CD14-positive monocyte (primary cell): Measurements from ENCODE around the gene SP6. TPM values are rescaled to one million over a fixed set of nuclear protein-coding genes. Genes with fewer than 3 reads are reported as not detected.

Source experiments
- DNase-seq, 3 donors: peaks; one replicate each; pipeline ENCODE4 v3.0.0-alpha.2; 2011 to 2022
- H2AFZ ChIP-seq: 2 replicates; pipeline ENCODE4 v1.6.0; 2012; ENCODE audit warnings: mild to moderate bottlenecking, low read depth, low read length, inconsistent platforms; ENCODE audit not compliant: insufficient read depth, poor library complexity, severe bottlenecking
- H3K27ac ChIP-seq, 2 donors: 1 replicate in 1 of 2; 2 replicates in 1 of 2; pipeline ENCODE4 v1.5.1; 2012 to 2013; ENCODE audit warnings: low read length in 2 of 2, control low read depth in 1 of 2, inconsistent platforms in 1 of 2, low read depth in 1 of 2, mild to moderate bottlenecking in 1 of 2
- H3K27me3 ChIP-seq, 2 donors: one replicate each; pipeline versions ENCODE4 v1.6.0 to v1.6.1; 2011 to 2013; ENCODE audit warnings: low read length in 2 of 2; ENCODE audit not compliant: control insufficient read depth in 2 of 2, insufficient read depth in 2 of 2
- H3K36me3 ChIP-seq, 2 donors: replicated peaks in 1 of 2; 1 replicate in 1 of 2; 2 replicates in 1 of 2; pipeline versions ENCODE4 v1.5.1 to v1.6.1; 2012 to 2013; ENCODE audit warnings: low read length in 2 of 2, control low read depth in 1 of 2, inconsistent platforms in 1 of 2, mild to moderate bottlenecking in 1 of 2; ENCODE audit not compliant: insufficient read depth in 2 of 2, control insufficient read depth in 1 of 2
- H3K4me1 ChIP-seq, 2 donors: 1 replicate in 1 of 2; 2 replicates in 1 of 2; pipeline versions ENCODE4 v1.5.1 to v1.6.1; 2012 to 2013; ENCODE audit warnings: low read length in 2 of 2, control low read depth in 1 of 2, inconsistent platforms in 1 of 2, mild to moderate bottlenecking in 1 of 2, moderate library complexity in 1 of 2; ENCODE audit not compliant: insufficient read depth in 2 of 2, control insufficient read depth in 1 of 2
- H3K4me2 ChIP-seq: replicated peaks from 2 replicates; pipeline ENCODE3; 2012; ENCODE audit warnings: low read length, moderate library complexity, mild to moderate bottlenecking; ENCODE audit not compliant: poor library complexity, severe bottlenecking; ENCODE audit errors: extremely low read depth
- H3K4me3 ChIP-seq, 3 experiments: fragments of 200-600 bp in 1 of 3; sonication (generic) in 1 of 3; replicated peaks in 1 of 3; 1 replicate in 2 of 3; 2 replicates in 1 of 3; pipeline ENCODE4 v1.5.1; 2011 to 2013; ENCODE audit warnings: low read length in 3 of 3, mild to moderate bottlenecking in 3 of 3, control low read depth in 2 of 3, low read depth in 2 of 3, inconsistent platforms in 1 of 3, moderate library complexity in 1 of 3
- H3K79me2 ChIP-seq: 2 replicates; pipeline ENCODE4 v1.6.0; 2012; ENCODE audit warnings: mild to moderate bottlenecking, control low read depth, inconsistent platforms, low read length, moderate library complexity; ENCODE audit not compliant: insufficient read depth
- H3K9ac ChIP-seq: 2 replicates; pipeline ENCODE4 v1.6.0; 2017; ENCODE audit warnings: low read length, mild to moderate bottlenecking; ENCODE audit not compliant: insufficient read depth, poor library complexity, severe bottlenecking
- H3K9me3 ChIP-seq, 2 donors: replicated peaks in 1 of 2; 1 replicate in 1 of 2; 2 replicates in 1 of 2; pipeline versions ENCODE4 v1.5.1 to v1.6.1; 2012 to 2013; ENCODE audit warnings: low read length in 2 of 2, control low read depth in 1 of 2; ENCODE audit not compliant: control insufficient read depth in 1 of 2, insufficient read depth in 1 of 2
- H4K20me1 ChIP-seq: 2 replicates; pipeline ENCODE4 v1.6.0; 2012; ENCODE audit warnings: mild to moderate bottlenecking, low read length, control low read depth, moderate library complexity; ENCODE audit not compliant: insufficient read depth
- H3K27ac Mint-ChIP-seq, 7 donors: one replicate each; pipeline ENCODE4 v1.8.0; 2020; ENCODE audit warnings: mild to moderate bottlenecking in 7 of 7, mixed read lengths in 7 of 7, moderate library complexity in 6 of 7, inconsistent platforms in 2 of 7
- H3K27me3 Mint-ChIP-seq, 3 donors: one replicate each; pipeline ENCODE4 v1.8.0; 2021 to 2022; ENCODE audit warnings: low read depth in 3 of 3, mild to moderate bottlenecking in 3 of 3, mixed read lengths in 3 of 3, moderate library complexity in 3 of 3, inconsistent platforms in 1 of 3
- H3K36me3 Mint-ChIP-seq, 2 donors: one replicate each; pipeline ENCODE4 v1.8.0; 2020; ENCODE audit warnings: mixed read lengths in 2 of 2, inconsistent platforms in 1 of 2, mild to moderate bottlenecking in 1 of 2
- H3K4me1 Mint-ChIP-seq: one replicate; pipeline ENCODE4 v1.8.0; 2020; ENCODE audit warnings: mild to moderate bottlenecking, mixed read lengths
- H3K4me3 Mint-ChIP-seq, 2 donors: one replicate each; pipeline ENCODE4 v1.8.0; 2020; ENCODE audit warnings: mild to moderate bottlenecking in 2 of 2, mixed read lengths in 2 of 2, moderate library complexity in 1 of 2
- H3K9me3 Mint-ChIP-seq, 7 donors: one replicate each; pipeline ENCODE4 v1.8.0; 2020 to 2022; ENCODE audit warnings: mixed read lengths in 7 of 7, mild to moderate bottlenecking in 6 of 7, moderate library complexity in 6 of 7, inconsistent platforms in 2 of 7
- CTCF ChIP-seq: fragments of 200-600 bp; IDR thresholded peaks from one replicate; pipeline ENCODE4 v1.8.0; 2022; ENCODE audit warnings: antibody characterized with exemption, mild to moderate bottlenecking
- WGBS: methylation state at CpG from one replicate; pipeline ENCODE4 v1.1.5; 2013; ENCODE audit warnings: missing lambda C conversion rate; ENCODE audit not compliant: insufficient coverage; 5-methylcytosine and 5-hydroxymethylcytosine counted together
- intact Hi-C, 2 donors: fragments of 100-400 bp; cut with micrococcal nuclease; formaldehyde crosslinking; loops; one replicate each; pipeline versions ENCODE4 v1.15.0 to v1.15.1; 2023
- polyA plus RNA-seq, 3 donors: library from polyadenylated mRNA; depleted of rRNA in 1 of 3; unstranded in 2 of 3; stranded (reverse) in 1 of 3; fragments of 300-500 nt in 2 of 3; fragments of >200 nt in 1 of 3; fragmentation: Illumina TruSeq in 2 of 3; gene quantifications; 1 replicate in 2 of 3; 2 replicates in 1 of 3; pipeline ENCODE4 v1.2.3, GENCODE V29; 2012 to 2021

Gene SP6
- polyA plus RNA-seq, 3 donors: 0.06 TPM; not detected in 2

GRCh38 chr17:47855737-47856136 is 4.8 kb upstream of the SP6 start:
- Mint-ChIP-seq H3K4me1 (peaks cover 16% of the 10 kb centered on the region), H3K36me3 (peaks cover 0 to 8% of the 10 kb centered on the region in 2 donors), H3K4me3 (peak overlapping the region in 1 of 2 donors; percentile 52), H3K9me3 (peaks cover 0 to 11% (median 7%) of the 10 kb centered on the region in 7 donors), H3K27ac (no peak overlapping the region), H3K27me3 (peaks cover 46 to 61% (median 56%) of the 10 kb centered on the region in 3 donors)
- Histone ChIP-seq H2AFZ (no peak overlapping the region), H3K27me3 (peaks cover 43 to 52% of the 10 kb centered on the region in 2 donors), H3K27ac (no peak overlapping the region), H3K79me2 (no peaks in the 10 kb centered on the region), H3K9me3 (peaks cover 0 to 9% of the 10 kb centered on the region in 2 donors), H3K4me3 (no peak overlapping the region), H3K4me2 (no peak overlapping the region), H4K20me1 (no peaks in the 10 kb centered on the region), H3K9ac (no peak overlapping the region), H3K36me3 (no peaks in the 10 kb centered on the region), H3K4me1 (peaks cover 0 to 11% of the 10 kb centered on the region in 2 donors)
- no peak for TF ChIP-seq CTCF
- 36% methylated on average over 2 of the region's 3 CpGs for WGBS
- DNase-seq: no peak
- intact Hi-C loops: no loop called here

- intact Hi-C loops: no loop called here
- H3K9ac ChIP-seq: no peak overlapping the region
- H3K27me3 ChIP-seq: peaks cover 64 to 73% of the 10 kb centered on the region in 2 donors
- no peak for DNase-seq
- no peak for TF ChIP-seq CTCF
- H3K9me3 Mint-ChIP-seq: peaks cover 0 to 16% (median 10%) of the 10 kb centered on the region in 7 donors
- no peak overlapping the region for H2AFZ ChIP-seq
- H3K4me3 Mint-ChIP-seq: peak overlapping the region in 1 of 2 donors; percentile 84
- H4K20me1 ChIP-seq: no peaks in the 10 kb centered on the region
- no peak overlapping the region for H3K27ac ChIP-seq
- 46% methylated on average over 3 of the region's 5 CpGs for WGBS
- peaks cover 21% of the 10 kb centered on the region for H3K4me1 Mint-ChIP-seq
- peaks cover 0 to 11% of the 10 kb centered on the region in 2 donors for H3K4me1 ChIP-seq
- H3K4me3 ChIP-seq: no peak overlapping the region
- H3K79me2 ChIP-seq: no peaks in the 10 kb centered on the region
- H3K9me3 ChIP-seq: peaks cover 0 to 17% of the 10 kb centered on the region in 2 donors
- H3K27ac Mint-ChIP-seq: no peak overlapping the region
- H3K4me2 ChIP-seq: no peak overlapping the region
- H3K27me3 Mint-ChIP-seq: peaks cover 64 to 81% (median 68%) of the 10 kb centered on the region in 3 donors
- no peaks in the 10 kb centered on the region for H3K36me3 ChIP-seq
- peaks cover 0 to 8% of the 10 kb centered on the region in 2 donors for H3K36me3 Mint-ChIP-seq
Observed at GRCh38 chr17:47853616-47854015, 2.7 kb upstream of the SP6 start.
